IPS DF 4.7 (cell line): ENCODE measurements around the gene PAPOLG.

Experiments used
- DNase-seq: peaks from one replicate; pipeline ENCODE4 v3.0.0-alpha.2; 2013; ENCODE audit warnings: low spot score; ENCODE audit errors: extremely low read depth

PAPOLG gene

GRCh38 chr2:60756097-60757087 lies at the start of gene PAPOLG:
TSS of gene PAPOLG (plus strand) at chr2:60756268. CDS start at chr2:60756479, 211 bp downstream.
- peak; percentile 62 for DNase-seq

DNA sequence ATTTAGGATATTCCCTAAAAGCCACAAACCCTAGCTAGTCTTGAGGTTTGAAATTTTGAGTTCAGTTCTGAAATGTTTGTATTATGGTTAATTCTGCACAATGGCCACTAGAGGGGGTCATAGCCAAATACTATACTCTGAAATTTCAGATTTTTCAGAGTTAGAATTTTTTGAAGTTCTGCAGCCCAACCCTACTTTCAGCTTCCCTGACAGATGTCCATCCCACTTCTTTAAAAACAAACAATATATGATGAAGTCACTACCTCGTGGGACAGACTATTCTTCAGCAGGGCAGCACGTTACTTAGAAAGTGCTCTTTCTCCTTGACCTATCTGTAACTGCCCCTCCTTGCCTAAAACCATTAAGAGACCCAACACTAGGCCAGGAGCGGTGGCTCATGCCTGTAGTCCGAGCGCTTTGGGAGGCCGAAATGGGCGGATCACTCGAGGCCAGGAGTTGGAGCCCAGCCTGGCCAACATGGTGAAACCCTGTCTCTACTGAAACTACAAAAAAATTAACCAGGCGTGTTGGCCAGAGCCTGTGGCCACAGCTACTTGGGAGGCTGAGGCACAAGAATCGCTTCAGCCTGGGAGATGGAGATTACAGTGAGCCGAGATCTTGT lies 48.2 kb upstream of the PAPOLG start:
- DNase-seq = no peak

DNA sequence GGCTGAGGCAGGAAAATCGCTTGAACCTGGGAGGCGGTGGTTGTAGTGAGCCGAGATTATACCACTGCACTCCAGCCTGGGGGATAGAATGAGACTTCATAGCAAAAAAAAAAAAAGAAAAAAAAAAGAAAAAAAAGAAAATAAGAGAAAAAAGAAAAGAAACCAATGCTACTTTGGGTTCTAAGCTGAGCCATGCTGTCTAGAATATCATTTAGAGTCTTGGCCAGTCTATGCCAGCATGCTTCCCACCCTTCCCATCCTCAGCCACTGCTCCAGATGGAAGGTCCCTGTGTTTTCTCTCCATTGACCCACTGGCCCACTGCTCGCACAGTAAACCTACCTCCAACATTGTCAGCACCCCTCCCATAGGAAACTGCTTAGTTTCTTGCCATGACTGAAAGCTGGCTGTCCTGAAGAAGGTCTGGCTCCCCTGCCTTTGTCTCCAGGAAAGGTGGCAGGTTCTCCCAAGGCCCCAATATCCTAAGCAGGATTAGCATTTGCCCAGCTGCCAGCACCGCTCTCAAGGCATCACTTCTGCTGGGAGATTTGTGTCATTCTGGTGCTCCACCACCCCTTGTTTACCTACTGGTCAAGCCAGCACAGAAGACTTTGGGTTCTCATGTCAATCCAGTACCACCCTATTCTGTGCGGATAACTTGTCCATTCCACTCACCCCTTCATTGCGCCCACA lies 47.3 kb upstream of the PAPOLG start:
- no peak for DNase-seq

DNA sequence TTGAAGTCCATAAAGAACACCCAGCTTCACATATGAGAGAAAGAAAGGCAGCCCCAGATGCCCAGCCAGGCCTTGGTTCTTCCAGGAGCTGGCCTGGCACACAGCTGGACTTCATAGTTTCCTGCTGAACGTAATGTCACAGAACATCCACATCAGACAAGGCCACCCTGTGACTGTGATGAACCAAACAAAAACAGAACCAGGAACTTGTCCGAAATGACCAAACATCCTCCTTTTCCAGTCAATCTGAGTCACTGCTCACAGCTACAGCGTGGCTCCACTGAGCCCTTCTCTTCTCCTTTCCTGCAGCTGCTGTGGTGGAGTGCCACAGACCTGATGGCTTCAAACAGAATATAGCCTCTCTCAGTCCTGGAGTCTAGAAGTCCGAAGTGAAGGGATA lies 45.4 kb upstream of the PAPOLG start:
- no peak for DNase-seq

GRCh38 chr2:60715561-60715960 lies 40.5 kb upstream of the PAPOLG start:
- DNase-seq = no peak

GRCh38 chr2:60717691-60718090 lies 38.4 kb upstream of the PAPOLG start:
- no peak for DNase-seq

DNA sequence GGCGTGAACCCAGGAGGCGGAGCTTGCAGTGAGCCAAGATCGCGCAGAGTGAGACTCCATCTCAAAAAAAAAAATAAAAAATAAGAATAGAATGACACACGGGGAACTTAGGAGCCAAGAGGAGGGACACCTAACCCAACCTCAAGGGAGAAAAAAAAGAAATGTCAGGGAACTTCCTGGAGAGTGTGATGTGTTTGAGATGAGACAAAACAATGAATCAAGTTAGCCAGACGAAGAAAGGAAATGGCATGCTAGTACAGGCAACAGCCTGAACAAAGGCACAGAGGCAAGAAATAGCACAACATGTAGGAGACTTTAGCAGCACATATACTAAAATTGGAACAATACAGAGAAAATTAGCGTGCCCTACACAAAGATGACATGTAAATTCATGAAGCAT lies 36.7 kb upstream of the PAPOLG start:
- no peak for DNase-seq

- no peak for DNase-seq
These were observed 30.6 kb upstream of the PAPOLG start for GRCh38 chr2:60725466-60725865.

GRCh38 chr2:60728855-60729254 lies 27.2 kb upstream of the PAPOLG start:
- DNase-seq = no peak

DNA sequence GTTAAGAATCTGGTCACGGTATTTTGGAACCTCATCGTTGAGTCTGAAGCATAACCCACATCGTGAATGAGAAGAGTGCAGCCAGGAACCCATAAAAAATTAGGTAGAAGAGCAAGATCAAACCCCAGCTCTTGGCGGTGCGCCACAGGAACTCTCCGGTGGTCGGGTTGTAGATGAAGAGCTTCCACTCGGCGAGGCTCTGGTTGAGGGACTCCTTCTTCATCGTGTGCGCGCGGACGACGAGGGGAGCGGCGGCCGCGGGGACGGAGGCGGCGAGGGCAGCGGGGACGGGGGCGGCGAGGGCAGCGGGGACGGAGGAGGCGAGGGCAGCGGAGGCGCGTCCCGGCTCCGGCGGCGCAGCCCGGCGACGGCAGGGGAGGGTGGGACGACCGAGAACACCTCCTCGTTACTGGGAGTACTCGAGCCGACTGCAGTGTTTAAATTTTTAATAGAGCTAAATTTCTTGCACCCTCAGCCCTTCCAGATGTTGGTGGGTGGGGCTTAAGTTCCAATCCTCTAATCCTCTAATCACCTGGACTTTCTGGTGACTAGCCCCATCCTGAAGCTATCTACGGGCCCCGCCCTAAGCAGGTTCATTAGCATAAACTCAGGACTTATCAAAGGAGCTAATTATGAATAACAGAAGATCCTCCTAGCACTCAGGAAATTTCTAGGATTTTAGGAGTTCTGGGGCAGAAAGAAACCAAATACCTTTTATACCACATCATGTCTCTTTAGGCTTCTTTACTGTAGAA lies 20.4 kb upstream of the PAPOLG start:
- DNase-seq = no peak

GRCh38 chr2:60738679-60739078 lies 17.4 kb upstream of the PAPOLG start:
- no peak for DNase-seq

DNA sequence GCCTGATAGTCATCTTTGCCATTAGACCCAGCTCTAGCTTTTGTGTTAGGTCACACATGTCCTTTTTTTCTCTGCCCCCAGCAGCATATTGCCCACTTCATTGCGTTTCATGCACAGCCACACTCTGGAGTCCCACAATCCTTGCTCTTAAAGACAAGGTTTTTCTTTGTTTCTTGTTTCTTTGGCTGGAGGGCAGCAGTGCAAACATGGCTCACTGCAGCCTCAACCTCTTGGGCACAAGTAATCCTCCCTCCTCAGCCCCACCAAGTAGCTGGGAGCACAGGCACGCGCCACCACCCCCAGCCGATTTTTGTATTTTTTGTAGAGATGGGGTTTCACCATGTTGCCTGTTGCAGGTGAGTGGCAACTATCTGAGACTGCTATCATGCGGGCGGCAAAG lies 16.9 kb upstream of the PAPOLG start:
- DNase-seq = no peak

GRCh38 chr2:60741576-60741975 lies 14.5 kb upstream of the PAPOLG start:
- DNase-seq = no peak

DNA sequence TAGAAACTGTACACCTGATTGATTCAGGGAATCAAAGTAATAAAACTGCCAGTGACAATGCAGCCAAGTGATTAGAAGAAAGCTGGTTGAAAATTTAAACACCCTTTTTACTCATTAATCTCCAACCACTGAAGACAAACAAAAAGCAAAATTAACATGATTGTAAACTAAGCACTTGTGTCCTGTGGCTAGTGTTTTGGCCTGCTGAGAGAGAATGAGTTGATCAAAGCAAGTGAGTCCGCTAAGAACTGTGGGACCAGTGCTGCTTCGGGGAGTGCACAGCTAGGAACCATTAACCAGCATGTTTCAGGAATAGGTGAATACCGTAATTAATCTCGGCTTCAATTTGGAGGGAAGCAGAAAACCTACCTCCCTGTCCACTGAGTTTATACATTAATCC lies 13.6 kb upstream of the PAPOLG start:
- no peak for DNase-seq

DNA sequence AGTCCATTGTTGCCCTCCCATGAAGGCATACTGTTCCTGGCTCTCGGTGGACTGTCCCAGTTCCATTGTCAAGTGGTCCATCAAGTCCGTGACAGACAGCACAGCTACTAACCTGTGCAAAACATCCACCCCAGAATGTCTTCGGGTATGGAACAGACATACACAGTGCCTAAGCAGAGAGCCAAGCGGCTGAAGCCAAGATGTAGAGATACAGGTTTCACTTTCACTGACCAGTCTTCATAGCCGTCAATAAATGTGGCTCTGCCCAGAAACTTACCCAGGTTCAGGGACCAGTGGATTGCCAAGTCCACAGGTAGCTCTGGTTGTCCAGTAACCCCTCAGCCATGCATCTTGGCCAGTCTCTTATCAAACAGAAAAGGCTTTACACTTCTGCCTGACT lies 10.7 kb upstream of the PAPOLG start:
- no peak for DNase-seq

GRCh38 chr2:60745761-60746160 lies 10.3 kb upstream of the PAPOLG start:
- no peak for DNase-seq

- DNase-seq = no peak
These were observed 9.8 kb upstream of the PAPOLG start for GRCh38 chr2:60746318-60746717.

GRCh38 chr2:60759654-60760053 lies 3.6 kb downstream of the PAPOLG start:
- DNase-seq = no peak

DNA sequence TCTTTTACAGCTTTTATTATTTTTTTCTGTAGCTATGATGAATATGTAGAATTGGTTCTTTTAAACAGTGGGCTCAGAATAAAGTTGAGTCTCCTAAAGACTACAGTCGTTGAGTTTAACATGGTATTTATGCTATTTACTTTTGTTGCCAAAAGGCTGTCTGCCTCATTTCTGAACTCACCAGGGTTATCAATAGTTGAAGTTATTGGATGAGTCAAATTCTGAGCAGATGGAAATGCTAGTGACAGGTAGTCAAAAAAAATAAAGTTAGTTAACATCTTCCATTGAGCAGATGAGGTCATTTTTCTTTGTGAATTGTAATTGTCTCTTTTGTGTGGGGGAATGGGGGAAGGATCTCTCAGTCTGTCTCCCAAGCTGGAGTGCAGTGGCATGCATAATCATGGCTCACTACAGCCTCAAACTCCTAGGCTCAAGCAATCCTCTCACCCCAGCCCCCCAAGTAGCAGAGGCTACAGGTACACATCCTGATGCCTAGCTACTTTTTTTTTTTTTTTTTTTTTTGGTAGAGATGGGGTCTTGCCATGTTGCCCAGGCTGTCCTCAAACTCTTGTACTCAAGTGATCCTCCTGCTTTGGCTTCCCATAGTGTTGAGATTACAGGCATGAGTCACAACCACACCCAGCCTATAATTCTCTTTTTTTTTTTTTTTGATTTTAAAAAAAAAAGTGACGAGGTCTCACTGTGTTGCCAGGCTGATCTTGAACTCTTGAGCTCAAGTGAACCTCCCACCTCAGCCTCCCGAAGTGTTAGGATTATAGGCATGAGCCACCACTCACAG lies 8.9 kb downstream of the PAPOLG start:
- no peak for DNase-seq

- DNase-seq = no peak
These were observed 10.2 kb downstream of the PAPOLG start for GRCh38 chr2:60766283-60766682.

GRCh38 chr2:60771508-60771907 lies 15.4 kb downstream of the PAPOLG start:
- no peak for DNase-seq
